Measurements from ENCODE around the gene EPHA2.

Gene EPHA2

GRCh38 chr1:16147156-16147926, 8.5 kb downstream of the EPHA2 start:
- Histone ChIP-seq H3K9me3 (ENCODE audit: insufficient read depth, low read length) (no peaks in the 10 kb centered on the region), H3K27me3 (ENCODE audit: low read length) (no peaks in the 10 kb centered on the region), H3K36me3 (ENCODE audit: low read length) (no peaks in the 10 kb centered on the region), H3K9me2 (replicated peaks; ENCODE audit: insufficient read depth, low read length) (no peaks in the 10 kb centered on the region), H3K4me2 (ENCODE audit: low read depth, low read length, poor library complexity, severe bottlenecking) (no peak overlapping the region), H4K20me1 (ENCODE audit: low read depth, low read length) (no peaks in the 10 kb centered on the region), H3K27ac (ENCODE audit: low read depth, low read length) (no peak overlapping the region), H3K9ac (ENCODE audit: low read length) (no peak overlapping the region), H3F3A (ENCODE audit: insufficient read depth) (no peaks in the 10 kb centered on the region), H3K79me2 (ENCODE audit: insufficient read depth, low read length) (no peaks in the 10 kb centered on the region), H3K4me3 (ENCODE audit: insufficient read depth, low read length, poor library complexity, severe bottlenecking) (no peak overlapping the region), H2AFZ (ENCODE audit: low read depth, low read length, severe bottlenecking) (no peak overlapping the region)
- no peak for TF ChIP-seq EZH2phosphoT487 (conservative IDR thresholded peaks at IDR 0.05; ENCODE audit: low read length)
- TF ChIP-seq, protein P1, sequence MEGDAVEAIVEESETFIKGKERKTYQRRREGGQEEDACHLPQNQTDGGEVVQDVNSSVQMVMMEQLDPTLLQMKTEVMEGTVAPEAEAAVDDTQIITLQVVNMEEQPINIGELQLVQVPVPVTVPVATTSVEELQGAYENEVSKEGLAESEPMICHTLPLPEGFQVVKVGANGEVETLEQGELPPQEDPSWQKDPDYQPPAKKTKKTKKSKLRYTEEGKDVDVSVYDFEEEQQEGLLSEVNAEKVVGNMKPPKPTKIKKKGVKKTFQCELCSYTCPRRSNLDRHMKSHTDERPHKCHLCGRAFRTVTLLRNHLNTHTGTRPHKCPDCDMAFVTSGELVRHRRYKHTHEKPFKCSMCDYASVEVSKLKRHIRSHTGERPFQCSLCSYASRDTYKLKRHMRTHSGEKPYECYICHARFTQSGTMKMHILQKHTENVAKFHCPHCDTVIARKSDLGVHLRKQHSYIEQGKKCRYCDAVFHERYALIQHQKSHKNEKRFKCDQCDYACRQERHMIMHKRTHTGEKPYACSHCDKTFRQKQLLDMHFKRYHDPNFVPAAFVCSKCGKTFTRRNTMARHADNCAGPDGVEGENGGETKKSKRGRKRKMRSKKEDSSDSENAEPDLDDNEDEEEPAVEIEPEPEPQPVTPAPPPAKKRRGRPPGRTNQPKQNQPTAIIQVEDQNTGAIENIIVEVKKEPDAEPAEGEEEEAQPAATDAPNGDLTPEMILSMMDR (IDR thresholded peaks at IDR 0.05; ENCODE audit: insufficient read depth, low read length, poor library complexity, severe bottlenecking): no peak

- Histone ChIP-seq H2AFZ (ENCODE audit: low read depth, low read length, severe bottlenecking) (no peak overlapping the region), H3K9me3 (ENCODE audit: insufficient read depth, low read length) (no peaks in the 10 kb centered on the region), H4K20me1 (ENCODE audit: low read depth, low read length) (no peaks in the 10 kb centered on the region), H3K27ac (ENCODE audit: low read depth, low read length) (no peak overlapping the region), H3F3A (ENCODE audit: insufficient read depth) (no peaks in the 10 kb centered on the region), H3K36me3 (ENCODE audit: low read length) (no peaks in the 10 kb centered on the region), H3K4me3 (ENCODE audit: insufficient read depth, low read length, poor library complexity, severe bottlenecking) (no peak overlapping the region), H3K79me2 (ENCODE audit: insufficient read depth, low read length) (no peaks in the 10 kb centered on the region), H3K27me3 (ENCODE audit: low read length) (no peaks in the 10 kb centered on the region), H3K9me2 (replicated peaks; ENCODE audit: insufficient read depth, low read length) (no peaks in the 10 kb centered on the region), H3K9ac (ENCODE audit: low read length) (no peak overlapping the region), H3K4me2 (ENCODE audit: low read depth, low read length, poor library complexity, severe bottlenecking) (no peak overlapping the region)
- no peak for TF ChIP-seq EZH2phosphoT487 (conservative IDR thresholded peaks at IDR 0.05; ENCODE audit: low read length)
- TF ChIP-seq, protein P1 (IDR thresholded peaks at IDR 0.05; ENCODE audit: insufficient read depth, low read length, poor library complexity, severe bottlenecking): no peak
These were observed 9.4 kb downstream of the EPHA2 start for GRCh38 chr1:16146279-16147155.

- H3K27ac ChIP-seq (ENCODE audit: low read depth, low read length): no peak overlapping the region
These were observed 10.1 kb downstream of the EPHA2 start for GRCh38 chr1:16145662-16146278.

More at GRCh38 chr1:16145662-16146278, 10.1 kb downstream of the EPHA2 start:
- no peak overlapping the region for H2AFZ ChIP-seq (ENCODE audit: low read depth, low read length, severe bottlenecking)
- H3F3A ChIP-seq (ENCODE audit: insufficient read depth): no peaks in the 10 kb centered on the region
- TF ChIP-seq EZH2phosphoT487 (conservative IDR thresholded peaks at IDR 0.05; ENCODE audit: low read length): no peak
- TF ChIP-seq, protein P1 (IDR thresholded peaks at IDR 0.05; ENCODE audit: insufficient read depth, low read length, poor library complexity, severe bottlenecking): no peak
- no peak overlapping the region for H3K4me2 ChIP-seq (ENCODE audit: low read depth, low read length, poor library complexity, severe bottlenecking)
- no peaks in the 10 kb centered on the region for H3K79me2 ChIP-seq (ENCODE audit: insufficient read depth, low read length)
- H3K9me2 ChIP-seq (replicated peaks; ENCODE audit: insufficient read depth, low read length): no peaks in the 10 kb centered on the region
- H3K9me3 ChIP-seq (ENCODE audit: insufficient read depth, low read length): no peaks in the 10 kb centered on the region
- no peaks in the 10 kb centered on the region for H4K20me1 ChIP-seq (ENCODE audit: low read depth, low read length)
- H3K27me3 ChIP-seq (ENCODE audit: low read length): no peaks in the 10 kb centered on the region
- no peak overlapping the region for H3K9ac ChIP-seq (ENCODE audit: low read length)
- no peaks in the 10 kb centered on the region for H3K36me3 ChIP-seq (ENCODE audit: low read length)
- no peak overlapping the region for H3K4me3 ChIP-seq (ENCODE audit: insufficient read depth, low read length, poor library complexity, severe bottlenecking)
